OCI-LY7 (cell line): ENCODE measurements around the gene DPPA4.

ENCODE experiments used
- CTCF ChIP-seq: fragments of 200-600 bp; sonication (generic); conservative IDR thresholded peaks from 2 replicates; pipeline ENCODE4 v1.5.1; 2014; ENCODE audit warnings: mild to moderate bottlenecking, antibody characterized with exemption, low read length, moderate library complexity, mixed read lengths
- EZH2phosphoT487 ChIP-seq: fragments of 200-600 bp; sonication (generic); IDR thresholded peaks from 2 replicates; pipeline ENCODE4 v1.6.1; 2018; ENCODE audit warnings: low read depth, borderline replicate concordance, mild to moderate bottlenecking, mixed run types, antibody characterized with exemption, low read length, moderate library complexity, mixed read lengths

GRCh38 chr3:109325109-109325508 is 12.2 kb downstream of the DPPA4 start:
- no peak for TF ChIP-seq CTCF
- no peak for TF ChIP-seq EZH2phosphoT487
